NCI-H1694 treated with DMSO at 0.1 percent for 48 hours (cell line): ENCODE results near the gene JAK1.
"Not testable (repeated sequence)": the region's sequence is repeated elsewhere in the genome, so short reads cannot be mapped to it uniquely, and the experiment has no call there.

Source experiments
- DNase-seq: peaks from one replicate; lab custom pipeline; 2025; lab: John Stamatoyannopoulos, UW

JAK1 gene

GRCh38 chr1:64966158-64966971 lies at the start of gene JAK1:
JAK1 (minus strand) TSS chr1:64966549; CDS start chr1:64886264, 80,285 bp downstream.
- peak; percentile 79 for DNase-seq

- DNase-seq: no peak
Measured at GRCh38 chr1:65014321-65014720, 48.0 kb upstream of the JAK1 start.

DNA sequence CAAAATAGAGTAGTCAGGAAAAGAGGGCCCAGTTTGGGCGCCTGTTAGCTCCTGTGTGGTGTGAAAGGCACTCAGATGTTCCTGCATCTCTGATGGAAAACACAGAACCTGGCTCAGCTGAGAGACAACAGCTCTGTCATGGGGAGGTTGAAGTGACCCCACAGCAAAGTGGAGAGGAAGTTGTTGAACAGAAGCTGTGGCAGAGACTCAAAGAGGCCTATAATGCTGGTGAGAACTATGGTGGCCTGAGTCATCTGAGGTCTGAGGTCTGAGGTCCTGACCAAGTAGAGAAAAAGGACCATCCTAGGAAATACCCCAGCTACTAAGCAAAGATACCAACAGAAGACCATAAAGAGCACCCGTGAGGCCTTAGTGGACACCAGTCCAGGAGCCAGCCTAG lies 45.6 kb upstream of the JAK1 start:
- DNase-seq: no peak

- DNase-seq: no peak
Measured at GRCh38 chr1:65009724-65010420, 43.5 kb upstream of the JAK1 start.

DNA sequence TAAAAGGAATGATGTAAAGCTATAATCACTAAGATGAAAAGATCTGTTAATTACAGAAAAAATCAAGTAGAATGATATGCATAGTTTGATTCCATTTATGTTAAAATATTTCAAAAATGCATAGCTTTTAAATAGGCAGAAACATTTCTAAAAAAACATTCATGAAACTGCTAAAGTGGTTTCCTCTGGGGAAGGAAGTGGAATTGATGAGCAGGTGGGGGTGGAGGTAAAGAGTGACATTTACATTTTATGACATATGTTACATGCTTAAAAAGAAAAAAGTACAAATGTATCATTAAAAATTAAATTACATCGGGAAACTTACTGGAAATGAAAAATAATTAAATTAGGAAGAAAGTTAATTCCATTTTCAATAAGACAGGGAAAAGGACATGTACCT lies 42.8 kb upstream of the JAK1 start:
- DNase-seq: no peak

- DNase-seq: no peak
Measured at GRCh38 chr1:65006806-65007205, 40.5 kb upstream of the JAK1 start.

DNA sequence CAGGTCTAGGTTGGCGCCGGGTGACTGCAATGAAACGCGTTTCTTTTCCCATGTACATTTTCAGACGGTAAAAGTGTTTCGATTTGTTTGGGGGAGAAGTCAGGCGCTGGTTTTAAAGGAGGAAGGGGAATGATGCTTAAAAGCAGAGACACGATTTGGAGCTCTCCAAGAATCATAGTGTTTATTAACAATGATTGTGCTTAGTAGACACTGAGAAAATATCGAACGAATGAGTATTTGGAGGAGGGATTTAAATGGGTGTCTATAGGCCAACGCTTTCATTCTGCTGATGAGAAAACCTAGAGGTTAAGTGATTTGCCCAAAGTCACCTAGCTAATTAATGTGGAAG lies 36.9 kb upstream of the JAK1 start:
- DNase-seq: no peak

DNA sequence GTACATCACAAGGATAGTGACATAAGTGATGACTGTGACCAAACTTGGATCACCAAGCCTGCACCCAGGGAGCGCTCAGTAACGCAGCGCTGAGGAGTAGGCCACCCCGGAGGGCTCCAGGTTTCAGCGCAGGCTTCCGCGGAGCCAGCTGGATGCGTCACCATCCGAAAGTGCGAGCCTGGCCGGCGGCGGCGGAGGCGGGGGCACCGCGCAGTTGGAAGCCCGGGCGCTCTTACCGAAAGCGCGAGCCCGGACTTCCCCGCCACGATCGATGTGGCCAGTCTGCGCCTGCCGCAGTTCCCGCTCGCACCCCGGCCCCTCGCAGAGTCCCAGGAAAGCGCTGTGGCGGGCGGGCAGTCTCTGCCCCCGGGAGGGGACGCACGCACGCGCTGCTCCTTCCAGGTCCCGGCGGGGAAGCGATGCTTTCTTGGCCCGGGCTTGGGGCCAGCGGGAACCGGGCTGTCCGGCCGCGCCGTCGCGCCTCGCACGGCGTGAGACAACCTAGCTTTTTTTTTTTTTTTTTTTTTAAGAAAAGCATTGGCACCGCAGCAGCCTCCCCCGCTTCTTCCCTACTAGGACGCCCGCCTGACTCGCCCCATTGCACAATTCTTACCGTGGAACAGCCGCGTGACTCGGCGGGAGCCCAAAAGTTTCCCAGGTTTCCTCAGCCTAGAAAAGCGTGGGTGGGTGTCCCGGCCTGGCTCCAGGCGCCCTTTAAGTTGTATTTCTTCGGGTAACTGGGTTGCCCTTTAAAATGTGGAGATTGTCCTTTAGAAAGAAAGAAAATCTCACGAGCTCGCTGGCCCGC lies 36.4 kb upstream of the JAK1 start:
- no peak for DNase-seq

DNA sequence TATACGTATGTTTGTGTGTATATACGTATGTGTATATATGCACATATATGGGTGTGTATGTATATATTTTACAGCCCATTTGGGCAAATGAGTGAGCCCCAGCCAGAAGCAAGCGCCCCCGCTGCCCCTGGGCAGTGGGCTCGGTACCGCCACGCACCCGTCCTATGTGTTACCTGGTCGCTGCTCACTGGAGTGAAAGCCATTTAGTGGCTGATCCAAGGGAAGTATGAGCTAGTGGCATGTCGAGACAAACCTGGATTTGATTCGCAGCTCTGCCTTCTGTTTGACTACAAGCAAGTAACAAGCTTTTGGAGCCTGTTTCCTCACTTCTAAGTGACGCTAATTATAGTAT lies 35.8 kb upstream of the JAK1 start:
- DNase-seq: no peak

DNA sequence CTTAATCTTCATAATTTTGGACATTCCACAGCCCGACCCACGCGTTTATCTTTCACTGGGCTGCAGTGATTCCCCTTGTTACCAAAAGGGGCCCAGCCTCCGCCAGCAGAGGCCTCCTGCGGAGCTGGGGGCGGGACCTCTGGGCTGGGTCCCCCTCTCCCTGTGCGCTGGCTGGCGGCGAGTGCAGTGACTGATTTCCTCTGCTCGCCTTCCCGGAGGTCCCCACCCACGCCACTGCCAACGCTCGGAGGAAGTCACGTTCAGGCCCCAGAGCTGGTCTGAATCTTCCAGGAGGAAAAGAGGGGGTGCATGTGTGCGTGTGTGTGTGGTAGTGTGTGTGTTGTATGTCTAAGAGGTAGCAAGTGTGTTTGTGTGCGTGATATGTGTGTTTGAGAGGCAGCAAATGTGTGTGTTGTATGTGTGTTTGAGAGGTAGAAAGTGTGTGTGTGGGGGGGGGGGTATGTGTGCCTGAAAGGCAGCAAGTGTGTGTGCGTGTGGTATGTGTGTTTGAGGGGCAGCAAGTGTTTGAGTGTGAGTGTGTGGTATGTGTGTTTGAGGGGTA lies 35.0 kb upstream of the JAK1 start:
- DNase-seq: no peak

DNA sequence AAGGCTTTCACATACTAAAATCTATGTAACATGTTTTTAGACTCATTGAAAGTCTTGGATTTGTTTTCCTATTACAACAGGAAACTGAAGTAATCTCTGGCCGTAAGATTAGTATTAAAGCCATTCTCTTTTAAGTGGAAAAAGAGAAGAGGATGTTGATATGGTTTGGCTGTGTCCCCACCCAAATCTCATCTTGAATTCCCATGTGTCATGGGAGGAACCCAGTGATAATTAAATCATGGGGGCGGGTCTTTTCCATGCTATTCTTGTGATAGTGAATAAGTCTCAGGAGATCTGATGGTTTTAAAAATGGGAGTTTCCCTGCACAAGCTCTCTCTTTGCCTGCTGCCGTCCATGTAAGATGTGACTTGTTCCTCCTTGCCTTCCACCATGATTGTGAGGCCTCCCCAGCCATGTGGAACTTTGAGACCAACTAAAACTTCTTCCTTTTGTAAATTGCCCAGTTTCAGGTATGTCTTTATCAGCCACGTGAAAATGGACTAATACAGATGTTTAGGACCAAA lies 32.1 kb upstream of the JAK1 start:
- DNase-seq: not testable (repeated sequence)

DNA sequence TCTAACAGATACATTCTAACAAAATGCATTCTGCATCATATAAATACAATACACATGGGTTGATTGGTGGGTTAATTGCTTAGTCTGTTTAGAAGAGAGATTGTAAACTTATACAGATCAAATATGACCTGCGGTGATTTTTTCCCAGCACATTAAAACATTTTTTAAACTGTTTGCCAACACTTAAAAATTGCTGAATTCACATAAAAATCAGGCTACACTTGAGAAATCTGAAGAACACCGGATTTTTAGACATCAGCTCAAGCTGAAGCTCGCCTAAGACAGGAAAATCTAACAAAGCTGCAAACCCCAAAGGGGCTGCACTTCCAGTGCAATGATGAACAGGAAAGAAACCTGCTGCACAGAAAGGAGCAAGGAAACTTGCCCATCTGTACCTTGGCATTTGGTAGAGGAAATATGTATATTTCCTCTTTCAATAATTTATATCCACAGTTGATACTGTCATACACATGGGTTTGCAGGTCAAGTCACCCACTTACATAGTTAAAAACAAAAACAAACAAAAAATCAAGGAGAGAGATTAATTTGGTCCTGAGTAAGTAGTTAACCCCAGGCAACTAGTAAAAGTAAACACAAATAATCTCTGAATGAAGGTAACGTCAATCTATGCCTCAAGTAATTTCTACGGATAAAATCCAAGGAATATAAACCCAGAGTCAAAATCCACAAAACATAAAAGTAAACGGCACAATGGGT lies 30.4 kb upstream of the JAK1 start:
- DNase-seq: no peak

- DNase-seq: no peak
Measured at GRCh38 chr1:64995316-64995715, 29.0 kb upstream of the JAK1 start.

DNA sequence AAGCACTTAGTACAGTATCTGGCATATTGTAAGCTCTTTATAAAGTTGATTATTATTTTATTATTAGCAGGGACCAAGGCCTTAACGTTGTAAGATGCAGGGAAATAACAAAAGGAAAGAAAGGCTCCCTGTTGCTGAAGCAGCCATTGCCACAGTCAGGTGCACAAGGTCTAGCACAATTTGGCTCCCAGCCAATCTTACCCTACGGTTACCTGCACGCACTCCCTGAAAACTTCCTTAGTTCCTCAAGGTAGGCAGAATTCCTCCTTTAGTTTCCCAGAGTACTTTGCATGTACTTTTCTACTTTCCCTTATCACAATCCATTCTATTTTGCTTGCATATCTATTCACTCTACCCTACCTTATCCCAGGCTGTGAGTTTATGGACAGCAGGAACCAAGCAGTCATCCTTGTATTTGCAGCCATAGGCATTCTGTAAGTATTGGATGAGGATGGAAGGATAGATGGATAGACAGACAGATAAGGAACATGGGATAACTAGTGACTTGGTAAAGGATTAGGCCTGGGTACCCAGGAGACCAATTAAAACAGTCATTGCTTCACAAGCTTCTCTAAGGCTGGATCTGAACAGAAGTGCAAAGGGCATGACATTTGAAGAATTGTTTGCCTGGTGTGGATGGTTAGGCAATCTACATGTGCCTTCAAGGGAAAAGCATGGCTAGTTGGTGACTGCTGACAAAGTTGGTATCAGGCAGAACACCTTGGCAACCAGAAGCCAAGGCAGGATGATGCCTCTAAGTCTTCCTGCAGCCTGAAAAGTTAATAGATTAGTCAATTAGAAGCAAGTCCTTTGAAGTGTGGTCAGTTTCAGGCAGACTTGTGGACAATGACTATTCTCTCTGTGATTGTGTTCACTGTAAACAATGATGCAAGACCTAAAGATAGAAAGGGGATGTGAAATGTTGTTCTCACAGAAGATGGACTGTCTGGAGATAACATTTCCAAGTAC lies 20.8 kb upstream of the JAK1 start:
- no peak for DNase-seq

DNA sequence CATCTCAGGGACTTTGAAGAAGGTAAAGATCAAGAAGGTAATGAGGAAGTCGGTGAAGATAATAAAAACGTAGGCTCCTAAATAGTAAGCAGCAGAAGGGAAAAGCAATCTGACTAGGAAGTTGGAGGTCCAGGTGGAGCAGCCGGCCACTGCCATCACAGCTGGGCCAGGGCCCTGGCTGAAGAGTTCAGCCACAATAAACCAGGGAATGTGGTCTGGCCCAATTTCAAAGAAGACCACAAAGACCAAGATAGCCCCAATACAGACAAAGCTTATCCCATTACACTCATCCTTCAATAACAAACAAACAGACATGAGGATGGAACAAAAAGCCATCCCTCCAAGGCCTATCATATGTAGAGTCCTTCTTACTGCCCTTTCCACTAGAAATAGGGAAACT lies 18.4 kb upstream of the JAK1 start:
- no peak for DNase-seq

DNA sequence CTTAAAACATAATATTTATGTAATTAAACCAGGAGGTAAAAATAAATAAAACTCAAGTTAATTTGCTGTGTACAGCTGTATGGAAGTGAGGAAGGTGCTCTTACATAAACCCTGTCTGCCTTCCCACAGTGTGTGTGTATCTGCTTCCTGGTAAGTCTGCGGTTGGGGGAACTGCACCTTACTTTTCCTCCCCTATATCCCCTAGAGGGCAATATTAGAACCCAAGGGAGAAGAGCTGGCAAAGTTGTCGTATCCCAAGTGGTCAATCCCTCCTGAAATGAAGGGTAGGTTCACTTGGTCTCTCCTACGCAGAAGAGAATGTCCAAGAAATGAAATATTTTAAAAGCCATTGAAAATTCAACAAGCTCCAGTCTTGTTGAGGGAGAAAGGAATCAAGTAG lies 17.8 kb upstream of the JAK1 start:
- DNase-seq: no peak

DNA sequence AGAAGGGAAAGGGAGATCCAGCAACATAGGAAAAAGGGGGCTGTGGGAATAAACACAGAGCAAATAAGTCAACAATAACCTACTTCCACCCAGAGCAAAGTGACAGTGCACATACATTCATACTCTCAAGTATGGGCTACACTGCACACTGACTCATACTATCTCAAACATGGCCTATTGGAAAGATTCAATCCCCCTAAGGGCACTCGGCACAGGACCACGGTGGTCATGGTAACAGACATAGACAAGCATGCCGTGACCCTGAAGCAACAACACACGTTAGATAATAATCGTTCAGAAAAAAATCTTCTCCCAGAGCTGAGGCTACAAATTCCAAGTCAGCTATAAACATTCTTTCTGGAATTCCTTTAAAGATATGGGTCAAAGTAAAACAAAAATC lies 16.8 kb upstream of the JAK1 start:
- no peak for DNase-seq

DNA sequence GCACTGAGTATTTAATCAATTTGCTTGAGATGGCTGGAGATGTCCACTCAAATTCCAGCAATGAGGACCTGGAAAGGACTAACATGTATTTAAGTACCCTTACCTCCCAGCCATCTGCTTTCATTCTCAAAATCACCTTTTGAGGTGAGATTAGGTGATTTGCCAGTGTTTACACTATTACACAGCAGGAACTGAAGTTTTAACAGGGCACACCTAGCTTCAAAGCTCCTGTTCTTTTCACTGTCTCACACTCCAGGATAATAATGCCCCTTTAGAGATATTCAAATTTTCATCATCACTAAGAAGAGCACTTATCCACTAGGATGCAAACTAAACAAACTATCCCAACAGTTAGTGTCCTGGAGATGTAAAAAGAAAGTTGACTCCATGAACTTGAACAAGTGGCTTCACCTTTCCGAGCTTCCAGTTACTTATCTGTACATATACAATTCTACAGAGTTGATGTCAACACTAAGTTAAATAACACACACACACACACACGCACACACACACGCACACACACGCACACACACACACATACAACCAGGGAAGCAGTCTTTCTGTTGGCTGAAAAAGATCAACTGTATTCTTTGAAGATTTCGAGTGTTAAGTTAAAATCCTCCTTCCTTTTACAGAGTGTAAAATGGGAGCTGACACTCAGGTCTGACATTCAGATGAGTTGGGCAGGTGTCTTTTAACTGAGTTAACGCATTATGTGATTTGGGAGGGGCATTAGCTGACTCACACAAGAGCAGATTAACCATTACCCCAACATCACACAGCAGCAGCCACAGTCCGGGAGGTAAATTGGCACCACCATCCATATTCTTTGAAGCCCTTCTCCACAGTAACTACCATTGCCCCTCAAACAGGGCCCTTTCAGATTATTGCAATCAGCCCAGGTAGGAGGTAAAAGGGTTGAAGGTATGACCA lies 15.5 kb upstream of the JAK1 start:
- no peak for DNase-seq
